OCI-LY7 (cell line): Measurements from ENCODE around the gene MRPL53. TPM values are rescaled to one million over a fixed set of nuclear protein-coding genes. Genes with fewer than 3 reads are reported as not detected.
A peak's percentile ranks its signal among the peaks of the same experiment; 100 is the strongest.

Source experiments
- BruUV-seq: library from RNA; stranded (reverse); fragments of 400-500 nt; replicated peaks from 2 replicates; lab custom pipeline; 2021; lab: Mats Ljungman, UMichigan
- CTCF ChIA-PET: fragments of 300-600 bp; sonication (Branson Sonifier 250); formaldehyde crosslinking; loops from one replicate; lab custom pipeline; 2022; ENCODE audit warnings: antibody characterized with exemption; ENCODE audit not compliant: unreplicated experiment; lab: Charles Lee
- POLR2A ChIA-PET: fragments of 300-600 bp; sonication (Branson Sonifier 250); formaldehyde crosslinking; loops from one replicate; lab custom pipeline; 2022; ENCODE audit warnings: antibody characterized with exemption; lab: Charles Lee
- DNase-seq: peaks from one replicate; pipeline ENCODE4 v3.0.0-alpha.2; 2015; ENCODE audit warnings: low spot score
- H2AFZ ChIP-seq: fragments of 200-600 bp; sonication (generic), shearing (Covaris generic); 2 replicates; pipeline ENCODE4 v1.6.1; 2014; ENCODE audit warnings: mild to moderate bottlenecking, antibody characterized with exemption, low read length, moderate library complexity
- H3K27ac ChIP-seq: fragments of 200-600 bp; sonication (generic); 2 replicates; pipeline ENCODE4 v1.5.1; 2014; ENCODE audit warnings: mixed run types, low read depth, mild to moderate bottlenecking, moderate library complexity, low read length, inconsistent platforms; ENCODE audit not compliant: poor library complexity, severe bottlenecking
- H3K36me3 ChIP-seq: fragments of 200-600 bp; sonication (generic); 2 replicates; pipeline ENCODE4 v1.6.1; 2014; ENCODE audit warnings: mild to moderate bottlenecking, antibody characterized with exemption, low read length, moderate library complexity, mixed read lengths; ENCODE audit not compliant: insufficient read depth
- H3K4me1 ChIP-seq: fragments of 200-600 bp; sonication (generic); 2 replicates; pipeline ENCODE4 v1.5.1; 2014; ENCODE audit warnings: mild to moderate bottlenecking, low read length; ENCODE audit not compliant: insufficient read depth, poor library complexity, severe bottlenecking
- H3K4me2 ChIP-seq: fragments of 200-600 bp; sonication (generic); 2 replicates; pipeline ENCODE4 v1.6.1; 2014; ENCODE audit warnings: mild to moderate bottlenecking, low read length
- H3K4me3 ChIP-seq: fragments of 200-600 bp; sonication (generic); 2 replicates; pipeline ENCODE4 v1.5.1; 2014; ENCODE audit warnings: mild to moderate bottlenecking, low read depth, low read length; ENCODE audit not compliant: poor library complexity, severe bottlenecking
- H3K79me2 ChIP-seq: fragments of 200-600 bp; sonication (generic); 2 replicates; pipeline ENCODE4 v1.6.1; 2016; ENCODE audit warnings: low read depth, mild to moderate bottlenecking, low read length, moderate library complexity, mixed read lengths; ENCODE audit not compliant: insufficient read depth
- H3K9me2 ChIP-seq: fragments of 200-600 bp; sonication (generic); 2 replicates; pipeline ENCODE4 v1.6.1; 2016; ENCODE audit warnings: mild to moderate bottlenecking, low read length, mixed read lengths; ENCODE audit not compliant: insufficient read depth
- H3K9me3 ChIP-seq: fragments of 200-600 bp; sonication (generic); 2 replicates; pipeline ENCODE4 v1.6.1; 2014; ENCODE audit warnings: mild to moderate bottlenecking, mixed run types, low read length, mixed read lengths
- H4K20me1 ChIP-seq: fragments of 200-600 bp; sonication (generic); 2 replicates; pipeline ENCODE4 v1.6.1; 2014; ENCODE audit warnings: mild to moderate bottlenecking, antibody characterized with exemption, low read length, moderate library complexity, mixed read lengths; ENCODE audit not compliant: insufficient read depth
- EZH2phosphoT487 ChIP-seq: fragments of 200-600 bp; sonication (generic); IDR thresholded peaks from 2 replicates; pipeline ENCODE4 v1.6.1; 2018; ENCODE audit warnings: low read depth, borderline replicate concordance, mild to moderate bottlenecking, mixed run types, antibody characterized with exemption, low read length, moderate library complexity, mixed read lengths
- intact Hi-C: fragments of 100-400 bp; cut with micrococcal nuclease; formaldehyde crosslinking; loops from one replicate; pipeline ENCODE4 v1.10.0; 2022; ENCODE audit not compliant: unreplicated experiment
- total RNA-seq, 2 experiments: library from RNA; depleted of rRNA in 1 of 2; stranded (reverse); fragments of >200 nt in 1 of 2; shearing (Covaris generic) in 1 of 2; gene quantifications; 2 replicates each; pipeline ENCODE4 v1.2.3, GENCODE V29; 2014 to 2022
- TF ChIP-seq, protein P1 (sequence below): fragments of 200-600 bp; sonication (generic); conservative IDR thresholded peaks from 2 replicates; pipeline ENCODE4 v1.5.1; 2014; ENCODE audit warnings: mild to moderate bottlenecking, antibody characterized with exemption, low read length, moderate library complexity, mixed read lengths

MRPL53 gene
- total RNA-seq, 2 experiments from 2014 or later: 85.7 to 102 TPM

DNA sequence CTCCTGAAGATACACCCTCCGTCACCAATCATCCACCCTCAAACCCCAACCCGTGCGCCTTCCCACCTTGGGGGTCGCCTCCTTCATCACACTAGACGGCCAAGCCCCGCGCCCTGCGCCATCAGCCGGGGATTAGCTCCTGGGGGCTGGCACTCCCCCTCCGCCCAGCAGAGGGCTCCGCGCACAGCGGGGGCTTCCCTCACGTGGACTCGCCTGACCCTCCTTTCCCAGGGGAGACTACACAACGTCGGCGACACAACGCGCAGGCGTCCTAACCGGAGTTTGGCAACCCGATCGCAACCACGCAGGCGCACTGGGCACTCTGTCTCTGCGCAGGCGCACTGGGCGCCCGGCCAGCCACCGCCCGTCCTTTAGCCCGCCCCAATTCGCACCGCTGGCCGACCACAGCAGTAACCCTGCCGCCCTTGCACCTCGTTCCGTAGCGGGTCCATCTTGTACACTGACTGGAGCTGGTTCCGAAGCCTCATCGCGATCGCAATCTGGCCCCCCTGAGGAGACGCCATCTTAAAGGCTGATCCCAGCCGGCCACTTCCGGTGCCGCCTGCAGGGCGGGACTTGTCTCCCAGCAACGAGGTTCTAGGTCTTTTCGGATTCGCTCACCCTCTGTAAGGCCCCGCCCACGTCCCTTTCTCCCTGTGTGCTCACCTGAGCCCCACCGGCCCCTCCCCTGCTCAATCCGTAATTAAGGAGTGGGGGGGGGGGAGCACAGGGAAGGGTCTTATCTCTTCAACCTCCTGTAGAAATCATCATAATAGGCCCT is 34.9 kb upstream of the MRPL53 start, which contains the start of gene PCGF1:
TSS of gene PCGF1 (minus strand) at position 551 of the 781 bp plus-strand sequence. CDS start at position 524, 27 bp downstream.
- H3K79me2 ChIP-seq: peaks cover 5% of the 10 kb centered on the region; the same call in 1 of the 2 replicates
- intact Hi-C loops: loop anchor here (1.0 kb wide), 3 partner anchors 22 to 80 kb away; partner anchors contain the start of genes AUP1, HTRA2 and TTC31
- peak within 1 kb of the TSS; percentile 81 for H3K27ac ChIP-seq
- ChIA-PET POLR2A (interaction anchor here (0.7 to 1.0 kb wide), 3 partner anchors 13 to 78 kb away, joined by 3 to 4 read pairs (median 3); no protein-coding TSS in a partner anchor), CTCF (interaction anchor here (0.6 to 1.2 kb wide), 3 partner anchors 24 to 81 kb away, joined by 3 to 4 read pairs (median 3); no protein-coding TSS in a partner anchor)
- H3K9me2 ChIP-seq: no peaks in the 10 kb centered on the region
- H2AFZ ChIP-seq: peak within 1 kb of the TSS; percentile 95
- no peak for TF ChIP-seq EZH2phosphoT487
- TF ChIP-seq, protein P1, sequence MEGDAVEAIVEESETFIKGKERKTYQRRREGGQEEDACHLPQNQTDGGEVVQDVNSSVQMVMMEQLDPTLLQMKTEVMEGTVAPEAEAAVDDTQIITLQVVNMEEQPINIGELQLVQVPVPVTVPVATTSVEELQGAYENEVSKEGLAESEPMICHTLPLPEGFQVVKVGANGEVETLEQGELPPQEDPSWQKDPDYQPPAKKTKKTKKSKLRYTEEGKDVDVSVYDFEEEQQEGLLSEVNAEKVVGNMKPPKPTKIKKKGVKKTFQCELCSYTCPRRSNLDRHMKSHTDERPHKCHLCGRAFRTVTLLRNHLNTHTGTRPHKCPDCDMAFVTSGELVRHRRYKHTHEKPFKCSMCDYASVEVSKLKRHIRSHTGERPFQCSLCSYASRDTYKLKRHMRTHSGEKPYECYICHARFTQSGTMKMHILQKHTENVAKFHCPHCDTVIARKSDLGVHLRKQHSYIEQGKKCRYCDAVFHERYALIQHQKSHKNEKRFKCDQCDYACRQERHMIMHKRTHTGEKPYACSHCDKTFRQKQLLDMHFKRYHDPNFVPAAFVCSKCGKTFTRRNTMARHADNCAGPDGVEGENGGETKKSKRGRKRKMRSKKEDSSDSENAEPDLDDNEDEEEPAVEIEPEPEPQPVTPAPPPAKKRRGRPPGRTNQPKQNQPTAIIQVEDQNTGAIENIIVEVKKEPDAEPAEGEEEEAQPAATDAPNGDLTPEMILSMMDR: peak; percentile 76
- DNase-seq: peak; percentile 99
- peak within 1 kb of the TSS; percentile 96 for H3K4me2 ChIP-seq
- peak within 1 kb of the TSS; percentile 77 for H3K4me3 ChIP-seq
- H3K4me1 ChIP-seq: peaks cover 25% of the 10 kb centered on the region
- H4K20me1 ChIP-seq: no peaks in the 10 kb centered on the region
- H3K36me3 ChIP-seq: peaks cover 15% of the 10 kb centered on the region
- no peaks in the 10 kb centered on the region for H3K9me3 ChIP-seq
- BruUV-seq: no TSS peak

DNA sequence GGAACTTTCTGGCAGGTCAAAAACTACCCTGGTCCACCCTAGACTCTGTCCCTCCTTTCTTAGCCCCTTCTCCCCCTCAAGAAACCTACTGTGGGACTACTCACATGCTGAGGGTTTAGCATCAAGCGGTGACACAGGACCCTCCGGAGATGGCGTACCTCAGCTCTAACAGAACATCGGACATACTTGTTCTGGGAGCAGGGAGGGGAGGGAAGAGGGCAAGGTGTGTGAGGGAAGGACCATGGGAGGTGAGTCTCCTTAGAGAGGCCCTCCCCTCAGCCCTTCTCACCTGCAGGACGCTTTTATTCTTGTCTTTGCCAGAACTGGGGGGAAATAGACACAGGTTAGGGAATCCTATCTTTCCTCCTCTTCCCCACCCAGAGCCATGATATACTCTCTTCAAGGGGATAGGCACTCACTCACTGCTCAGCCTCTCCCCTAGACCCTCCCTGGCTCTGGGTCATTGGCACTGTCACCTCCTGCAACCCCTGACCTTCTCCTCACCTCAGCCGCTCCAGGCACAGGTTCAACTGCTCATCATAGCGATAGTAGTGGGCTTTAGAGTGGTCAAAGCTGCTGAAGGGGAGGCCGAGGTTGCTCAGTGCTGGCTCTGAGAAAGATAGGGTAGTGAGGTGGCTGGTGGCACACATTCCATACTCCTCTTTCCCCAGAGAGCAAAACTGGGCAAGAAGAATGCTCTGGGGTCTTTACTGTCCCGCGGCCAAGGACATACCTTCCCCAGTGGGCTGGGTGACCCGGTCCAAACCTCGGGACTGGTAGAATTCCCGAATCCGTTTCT is 33.2 kb upstream of the MRPL53 start:
- Histone ChIP-seq H3K4me2 (peak overlapping the region; percentile 96), H2AFZ (no peak overlapping the region), H3K9me3 (no peaks in the 10 kb centered on the region), H3K4me3 (no peak overlapping the region), H3K27ac (no peak overlapping the region), H3K79me2 (peaks cover 5% of the 10 kb centered on the region; the same call in 1 of the 2 replicates), H3K36me3 (peaks cover 15% of the 10 kb centered on the region), H3K4me1 (peaks cover 25% of the 10 kb centered on the region), H4K20me1 (no peaks in the 10 kb centered on the region), H3K9me2 (no peaks in the 10 kb centered on the region)
- DNase-seq: no peak
- TF ChIP-seq EZH2phosphoT487: no peak
- TF ChIP-seq, protein P1: no peak
- ChIA-PET CTCF (no interaction called here), POLR2A (interaction anchor here (1.0 kb wide), 1 partner anchor 73 kb away, joined by 3 read pairs; no protein-coding TSS in a partner anchor)
- BruUV-seq: no TSS peak
- intact Hi-C loops: no loop called here
